Measurements from ENCODE around the gene ESRRA.
"Not testable (repeated sequence)": the region's sequence is repeated elsewhere in the genome, so short reads cannot be mapped to it uniquely, and the experiment has no call there.

The ESRRA gene

GRCh38 chr11:64292460-64293254, 12.7 kb upstream of the ESRRA start:
- DNase-seq: no peak

- DNase-seq: no peak
Observed at GRCh38 chr11:64294774-64295173, 10.6 kb upstream of the ESRRA start.

GRCh38 chr11:64295760-64296159, 9.6 kb upstream of the ESRRA start:
- DNase-seq: no peak

GRCh38 chr11:64296236-64296635, 9.1 kb upstream of the ESRRA start:
- DNase-seq: no peak

- no peak for DNase-seq
Observed at GRCh38 chr11:64296830-64297698, 8.3 kb upstream of the ESRRA start.

- no peak for DNase-seq
Observed at GRCh38 chr11:64297699-64298358, 7.5 kb upstream of the ESRRA start.

- DNase-seq: no peak
Observed at GRCh38 chr11:64298966-64299846, 6.1 kb upstream of the ESRRA start.

GRCh38 chr11:64299847-64300648, 5.3 kb upstream of the ESRRA start, which contains the start of gene CATSPERZ:
TSS of gene CATSPERZ (plus strand) at chr11:64300358. CDS start at chr11:64300411, 53 bp downstream.
- no peak for DNase-seq

- DNase-seq: no peak
Observed at GRCh38 chr11:64303109-64304031, 2.0 kb upstream of the ESRRA start.

- DNase-seq: no peak
Observed at GRCh38 chr11:64304032-64304315, 1.4 kb upstream of the ESRRA start.

- peak; percentile 85 for DNase-seq
Observed at GRCh38 chr11:64304316-64305072, 830 bp upstream of the ESRRA start.

GRCh38 chr11:64305691-64306562, 603 bp downstream of the ESRRA start:
- DNase-seq: peak; percentile 59

- no peak for DNase-seq
Observed at GRCh38 chr11:64306563-64306875, 1.2 kb downstream of the ESRRA start.

- DNase-seq: no peak
Observed at GRCh38 chr11:64306876-64307622, 1.7 kb downstream of the ESRRA start.

GRCh38 chr11:64307795-64308194, 2.5 kb downstream of the ESRRA start:
- not testable (repeated sequence) for DNase-seq

GRCh38 chr11:64312947-64313346, 7.6 kb downstream of the ESRRA start:
- no peak for DNase-seq

- DNase-seq: no peak
Observed at GRCh38 chr11:64313491-64314145, 8.3 kb downstream of the ESRRA start.

Measured in central memory CD4-positive, alpha-beta T cell (primary cell).